ENCODE measurements around the gene DCLRE1B. TPM values are rescaled to one million over a fixed set of nuclear protein-coding genes. Genes with fewer than 3 reads are reported as not detected.

DCLRE1B gene
- total RNA-seq, 1 donor from 2014 or later: 6.5 TPM

GRCh38 chr1:113918243-113918642 is 13.1 kb downstream of the DCLRE1B start:
- FAIRE-seq: no peak
- DNase-seq (ENCODE audit: low spot score in 2 of 2): no peak

- FAIRE-seq (no peak), DNase-seq (ENCODE audit: low spot score in 2 of 2) (no peak)
Measured at GRCh38 chr1:113922957-113923356, 17.8 kb downstream of the DCLRE1B start.

- FAIRE-seq: no peak
Measured at GRCh38 chr1:113924473-113924872, 19.3 kb downstream of the DCLRE1B start.

GRCh38 chr1:113928187-113928930 is 23.2 kb downstream of the DCLRE1B start:
- FAIRE-seq (no peak), DNase-seq (ENCODE audit: low spot score in 2 of 2) (no peak)

More at GRCh38 chr1:113924473-113924872, 19.3 kb downstream of the DCLRE1B start:
- no peak for DNase-seq (ENCODE audit: low spot score in 2 of 2)

GRCh38 chr1:113928941-113929749 is 24.0 kb downstream of the DCLRE1B start, which contains the start of gene HIPK1:
Gene HIPK1 (plus strand): TSS chr1:113929324.
- peak; percentile 85 to 86 for DNase-seq (ENCODE audit: low spot score in 2 of 2)
- FAIRE-seq: no peak

- DNase-seq (ENCODE audit: low spot score in 2 of 2): peak; percentile 36 to 53
- no peak for FAIRE-seq
Measured at GRCh38 chr1:113929750-113930498, 24.8 kb downstream of the DCLRE1B start.

- FAIRE-seq (no peak), DNase-seq (ENCODE audit: low spot score in 2 of 2) (peak in 1 of 2 donors; percentile 14)
Measured at GRCh38 chr1:113930499-113931161, 25.5 kb downstream of the DCLRE1B start.

GRCh38 chr1:113931451-113931851 is 26.3 kb downstream of the DCLRE1B start:
- FAIRE-seq (no peak), DNase-seq (ENCODE audit: low spot score in 2 of 2) (peak in 1 of 2 donors; percentile 16)

GRCh38 chr1:113934006-113934405 is 28.9 kb downstream of the DCLRE1B start:
- DNase-seq (ENCODE audit: low spot score in 2 of 2) (no peak), FAIRE-seq (no peak)

GRCh38 chr1:113934511-113935055 is 29.5 kb downstream of the DCLRE1B start:
- DNase-seq (ENCODE audit: low spot score in 2 of 2) (no peak), FAIRE-seq (no peak)

GRCh38 chr1:113935176-113935575 is 30.1 kb downstream of the DCLRE1B start:
- no peak for DNase-seq (ENCODE audit: low spot score in 2 of 2)
- no peak for FAIRE-seq

- DNase-seq (ENCODE audit: low spot score in 2 of 2) (no peak), FAIRE-seq (no peak)
Measured at GRCh38 chr1:113935970-113936369, 30.8 kb downstream of the DCLRE1B start.

- FAIRE-seq: no peak
- no peak for DNase-seq (ENCODE audit: low spot score in 2 of 2)
Measured at GRCh38 chr1:113937146-113937545, 32.0 kb downstream of the DCLRE1B start.

GRCh38 chr1:113938192-113938591 is 33.1 kb downstream of the DCLRE1B start:
- FAIRE-seq: no peak
- no peak for DNase-seq (ENCODE audit: low spot score in 2 of 2)

- DNase-seq (ENCODE audit: low spot score in 2 of 2) (no peak), FAIRE-seq (no peak)
Measured at GRCh38 chr1:113940365-113941244, 35.5 kb downstream of the DCLRE1B start.

GRCh38 chr1:113941245-113941559 is 36.1 kb downstream of the DCLRE1B start:
- FAIRE-seq: no peak
- DNase-seq (ENCODE audit: low spot score in 2 of 2): no peak

GRCh38 chr1:113942527-113942926 is 37.4 kb downstream of the DCLRE1B start:
- FAIRE-seq (no peak), DNase-seq (ENCODE audit: low spot score in 2 of 2) (no peak)

- FAIRE-seq (no peak), DNase-seq (ENCODE audit: low spot score in 2 of 2) (no peak)
Measured at GRCh38 chr1:113943028-113943811, 38.1 kb downstream of the DCLRE1B start.
